Fibroblast of skin of back (primary cell): ENCODE results near the gene BBS5. TPM values are rescaled to one million over a fixed set of nuclear protein-coding genes. Genes with fewer than 3 reads are reported as not detected.
"Not testable (repeated sequence)": the region's sequence is repeated elsewhere in the genome, so short reads cannot be mapped to it uniquely, and the experiment has no call there.

ENCODE experiments used
- DNase-seq: peaks from one replicate; pipeline ENCODE4 v3.0.0-alpha.2; 2013
- polyA plus RNA-seq, 2 experiments: library from polyadenylated mRNA; unstranded; fragments of 120-200 nt; gene quantifications; one replicate each; pipeline ENCODE4 v1.2.1, GENCODE V29; 2013; ENCODE audit not compliant: insufficient read length in 2 of 2

Gene BBS5
- 3.6 TPM for polyA plus RNA-seq (2013, experiment 1 of 2; ENCODE audit: insufficient read length)
- polyA plus RNA-seq (2013, experiment 2 of 2; ENCODE audit: insufficient read length), result 2.9 TPM

DNA sequence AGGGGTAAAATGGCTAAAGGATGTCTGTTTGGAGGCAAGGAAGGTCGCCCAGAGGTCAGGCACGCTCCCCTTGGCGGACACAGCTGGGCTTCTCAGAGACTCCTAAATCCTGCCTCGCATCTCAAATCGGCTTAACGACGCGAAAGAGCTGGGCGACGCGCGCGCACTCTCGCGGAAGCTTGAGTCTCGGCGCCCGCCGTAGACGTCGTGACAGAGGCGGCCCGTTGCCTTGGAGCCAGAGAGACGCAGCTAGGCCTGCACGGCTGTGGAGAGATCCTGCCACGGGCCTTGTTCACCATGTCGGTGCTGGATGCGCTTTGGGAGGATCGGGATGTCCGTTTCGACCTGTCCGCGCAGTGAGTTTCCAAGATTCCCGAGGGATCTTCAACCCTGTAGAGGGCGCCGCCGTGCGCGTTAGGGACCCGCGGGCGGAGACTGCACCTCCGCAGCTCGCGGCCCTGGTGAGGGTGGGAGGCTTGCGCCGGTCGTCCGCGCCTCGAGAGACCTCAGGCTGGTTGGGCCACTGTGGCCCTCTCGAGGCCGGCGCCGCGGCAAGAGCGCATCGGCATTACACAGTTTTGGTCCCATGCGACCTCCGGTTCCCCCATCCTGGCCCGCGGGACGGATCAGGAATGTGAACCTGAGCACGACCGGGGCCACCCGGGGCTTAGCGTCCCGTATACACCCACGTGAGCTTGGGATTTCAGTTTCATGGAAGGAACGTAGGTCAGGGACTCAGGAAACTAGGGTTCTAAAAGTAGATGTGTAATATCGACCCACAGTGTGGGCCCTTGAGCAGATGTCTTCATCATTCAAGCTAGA lies at the start of gene BBS5:
BBS5 (plus strand) TSS at position 238 of the 822 bp plus-strand sequence; CDS start at position 298, 60 bp downstream.
- DNase-seq, result peak; percentile 85

DNA sequence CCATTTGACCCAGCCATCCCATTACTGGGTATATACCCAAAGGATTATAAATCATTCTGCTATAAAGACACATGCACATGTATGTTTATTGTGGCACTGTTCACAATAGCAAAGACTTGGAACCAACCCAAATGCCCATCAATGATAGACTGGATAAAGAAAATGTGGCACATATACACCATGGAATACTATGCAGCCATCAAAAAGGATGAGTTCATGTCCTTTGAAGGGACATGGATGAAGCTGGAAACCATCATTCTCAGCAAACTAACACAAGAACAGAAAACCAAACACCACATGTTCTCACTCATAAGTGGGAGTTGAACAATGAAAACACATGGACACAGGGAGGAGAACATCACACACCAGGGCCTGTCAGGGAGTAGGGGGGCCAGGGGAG lies 47.5 kb upstream of the BBS5 start:
- not testable (repeated sequence) for DNase-seq

DNA sequence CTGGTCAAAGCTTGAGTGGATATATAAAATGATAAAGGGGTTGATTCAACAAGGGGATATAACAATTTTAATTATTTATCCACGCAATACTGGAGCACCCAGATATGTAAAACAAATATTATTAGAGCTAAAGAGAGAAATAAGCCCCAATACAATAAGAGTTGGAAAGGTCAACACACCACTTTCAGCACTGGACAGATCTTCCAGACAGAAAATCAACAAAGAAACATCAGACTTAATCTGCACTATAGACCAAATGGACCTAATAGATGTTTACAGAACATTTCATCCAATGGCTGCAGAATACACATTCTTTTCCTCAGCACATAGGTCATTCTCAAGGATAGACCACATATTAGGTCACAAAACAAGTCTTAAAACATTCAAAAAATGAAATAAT lies 45.1 kb upstream of the BBS5 start:
- DNase-seq, result not testable (repeated sequence)

DNA sequence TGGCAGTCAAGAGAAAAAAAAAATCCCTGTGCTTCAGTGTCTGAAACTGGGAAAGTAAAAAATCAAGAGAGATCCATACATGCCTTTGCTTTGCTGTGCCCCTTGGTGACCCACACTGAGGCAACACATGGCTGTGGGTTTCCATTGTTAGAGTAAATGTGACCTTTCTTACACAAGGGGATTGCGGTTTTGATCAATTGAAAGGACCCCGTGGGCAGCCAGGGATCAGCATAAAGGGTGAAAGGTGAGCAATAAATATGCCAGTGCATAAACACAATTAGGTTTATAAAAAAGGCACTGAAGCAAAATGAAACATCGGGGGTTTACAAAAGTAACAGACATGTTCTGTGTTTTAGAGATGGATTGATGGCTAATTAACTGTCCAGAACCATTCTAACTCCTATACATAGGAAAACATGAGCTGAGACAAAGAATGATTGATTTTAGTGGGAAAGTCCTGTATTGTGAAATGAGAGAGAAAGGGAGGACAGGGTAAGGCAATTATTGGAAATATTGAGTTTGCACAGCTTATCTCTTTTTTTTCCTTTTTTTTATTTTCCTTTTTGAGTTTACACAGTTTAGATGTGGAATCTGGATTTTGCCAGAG lies 40.7 kb upstream of the BBS5 start:
- no peak for DNase-seq

DNA sequence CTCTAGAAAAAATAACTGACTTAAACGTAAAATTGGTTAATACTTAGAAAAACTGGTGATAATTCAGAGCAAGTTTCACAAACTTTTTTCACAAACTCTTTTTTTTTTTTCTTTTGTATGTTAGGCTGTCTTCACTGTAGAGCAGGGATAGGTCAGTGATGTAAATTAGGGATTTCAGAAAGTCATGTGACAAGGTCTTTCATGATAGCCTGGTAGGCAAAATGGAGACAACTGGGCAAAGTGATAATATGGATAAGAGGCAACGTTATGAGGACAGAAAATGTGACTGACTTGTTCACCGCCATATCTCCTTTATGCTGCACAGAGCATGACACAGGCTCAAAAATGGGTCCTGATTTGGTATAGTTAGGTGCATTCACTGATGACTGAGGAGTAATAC lies 39.4 kb upstream of the BBS5 start:
- DNase-seq, result no peak

DNA sequence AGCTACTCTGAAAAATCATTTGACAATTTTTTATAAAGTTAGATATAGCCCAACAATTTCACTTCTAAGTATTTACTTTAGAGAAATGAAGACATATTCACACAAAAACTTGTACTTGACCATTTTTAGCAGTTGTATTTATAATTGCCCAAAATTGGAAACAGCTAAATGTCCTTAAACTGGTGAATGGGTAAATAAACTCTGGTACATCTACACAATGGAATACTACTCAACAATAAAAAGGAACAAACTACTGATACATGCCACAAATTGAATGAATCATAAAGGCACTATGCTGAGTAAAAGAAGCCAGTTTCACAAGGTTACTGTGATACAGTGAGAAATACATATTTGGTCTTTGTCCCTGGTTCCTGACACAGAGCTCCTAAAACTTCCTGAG lies 32.8 kb upstream of the BBS5 start:
- no peak for DNase-seq

DNA sequence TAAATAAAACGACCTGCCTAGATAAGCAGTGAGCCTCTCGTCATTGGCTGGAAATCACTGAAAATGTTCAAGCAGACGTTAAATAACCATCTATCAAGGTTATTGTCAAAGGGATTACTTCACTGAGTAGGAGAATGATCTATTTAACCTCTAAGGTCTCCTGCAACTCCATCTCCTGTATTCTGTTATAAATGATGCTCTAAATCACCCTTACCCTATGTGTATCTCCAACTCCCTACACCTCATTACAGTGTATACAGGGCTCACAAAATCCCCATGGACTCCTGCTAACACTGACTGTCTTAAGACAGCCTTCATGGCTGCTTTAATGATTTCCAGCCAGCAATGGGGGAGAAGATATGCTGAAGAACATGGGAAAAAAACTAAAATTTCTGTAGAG lies 31.0 kb upstream of the BBS5 start:
- no peak for DNase-seq

DNA sequence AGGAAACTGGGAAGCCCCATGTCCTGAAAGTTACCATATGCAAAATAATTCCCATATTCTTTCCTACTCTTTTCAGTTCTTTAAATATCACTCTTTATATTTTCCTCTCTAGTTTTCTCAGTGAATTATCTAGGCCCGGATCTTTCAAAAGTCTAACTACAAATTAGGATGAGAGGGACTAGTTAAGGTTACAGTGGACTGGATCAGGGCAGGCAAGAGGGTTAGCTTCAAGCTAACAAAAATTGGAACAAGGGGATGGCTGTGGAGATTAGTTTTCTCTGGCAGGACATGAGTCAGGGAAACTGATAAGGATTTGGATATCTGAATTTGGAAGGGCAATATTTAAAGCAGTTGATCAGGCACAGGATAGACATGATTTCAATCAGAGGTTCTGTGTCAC lies 30.4 kb upstream of the BBS5 start:
- DNase-seq, result no peak

DNA sequence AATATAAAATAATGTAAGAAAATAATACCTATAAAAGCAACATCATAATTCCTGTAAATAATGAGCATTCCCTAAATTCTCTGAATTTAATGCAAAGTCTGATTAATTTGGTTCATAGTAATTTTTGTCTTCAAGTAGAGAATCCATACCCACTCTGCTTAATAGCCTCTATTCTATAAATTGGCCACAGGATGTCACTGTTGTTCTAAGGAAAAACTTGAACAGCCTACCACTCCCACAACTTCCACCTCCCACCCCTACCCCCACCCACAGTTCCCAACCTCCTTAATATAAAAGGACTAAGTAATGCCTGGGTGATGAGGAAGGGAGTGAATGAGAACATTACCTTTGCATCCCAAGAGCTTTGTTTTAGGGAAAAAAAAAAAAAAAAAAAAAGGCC lies 27.2 kb upstream of the BBS5 start:
- peak; percentile 46 for DNase-seq

DNA sequence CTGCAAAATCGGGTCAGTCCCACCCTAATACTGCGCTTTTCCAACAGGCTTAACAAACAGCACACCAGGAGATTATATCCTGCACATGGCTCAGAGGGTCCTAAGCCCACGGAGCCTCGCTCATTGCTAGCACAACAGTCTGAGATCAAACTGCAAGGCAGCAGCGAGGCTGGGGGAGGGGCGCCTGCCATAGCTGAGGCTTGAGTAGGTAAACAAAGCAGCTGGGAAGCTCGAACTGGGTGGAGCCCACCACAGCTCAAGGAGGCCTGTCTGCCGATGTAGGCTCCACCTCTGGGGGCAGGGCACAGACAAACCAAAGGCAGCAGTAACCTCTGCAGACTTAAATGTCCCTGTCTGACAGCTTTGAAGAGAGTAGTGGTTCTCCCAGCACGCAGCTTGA lies 26.2 kb upstream of the BBS5 start:
- not testable (repeated sequence) for DNase-seq

DNA sequence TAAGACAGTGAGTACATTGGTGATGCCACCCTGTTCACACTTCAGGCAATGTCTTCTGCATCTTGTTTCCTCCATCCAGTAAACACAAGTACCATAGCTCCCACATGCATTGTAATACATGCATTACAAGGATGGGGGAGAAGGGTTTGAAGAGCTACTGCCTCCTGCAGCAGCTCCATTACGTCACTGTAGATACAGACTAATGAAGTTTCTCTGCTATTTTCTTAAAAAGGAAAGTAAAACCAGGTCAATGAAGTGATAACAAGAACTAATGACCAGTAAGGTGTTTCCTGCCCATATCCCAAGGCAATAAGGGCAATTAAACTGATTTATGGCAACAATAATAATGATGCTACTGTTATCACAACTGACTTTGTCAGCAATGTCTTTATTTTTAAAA lies 18.2 kb upstream of the BBS5 start:
- no peak for DNase-seq

DNA sequence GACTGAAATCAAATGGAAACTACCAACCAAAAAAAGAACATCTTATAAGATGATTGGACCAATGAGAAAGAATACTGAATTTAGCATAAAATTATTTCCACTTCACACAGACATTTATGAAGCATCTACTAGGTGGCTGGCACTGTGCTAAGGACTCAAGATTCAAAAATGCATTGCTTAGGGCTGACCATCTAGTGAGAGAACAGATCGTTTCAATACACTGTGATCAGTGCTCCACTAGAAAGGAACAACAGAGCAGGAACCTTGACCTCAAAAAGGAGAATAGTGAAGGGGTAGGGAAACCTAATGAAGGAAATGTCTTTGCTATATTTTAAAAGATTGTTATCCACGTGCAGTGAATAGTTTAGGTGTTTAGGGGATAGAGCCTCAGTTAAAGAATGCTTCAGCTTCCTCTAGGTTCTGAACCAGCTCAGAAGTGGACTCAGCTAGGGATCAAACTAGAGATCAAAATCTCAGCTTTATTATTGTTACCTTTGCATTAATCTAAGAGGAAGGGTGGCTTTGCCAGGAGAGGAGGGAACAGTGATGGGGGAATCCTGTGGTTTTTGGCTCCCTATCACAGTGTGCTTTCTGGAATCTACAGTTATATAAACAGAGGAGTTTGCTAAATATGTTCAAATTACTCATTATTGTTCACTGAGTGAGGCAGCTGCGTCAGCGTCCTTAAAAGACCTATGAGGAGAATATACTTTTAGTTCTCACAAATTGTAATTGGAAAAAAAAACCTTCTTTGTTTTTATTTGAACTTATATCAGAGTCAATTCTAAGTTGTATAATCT lies 16.2 kb upstream of the BBS5 start:
- peak; percentile 61 for DNase-seq

DNA sequence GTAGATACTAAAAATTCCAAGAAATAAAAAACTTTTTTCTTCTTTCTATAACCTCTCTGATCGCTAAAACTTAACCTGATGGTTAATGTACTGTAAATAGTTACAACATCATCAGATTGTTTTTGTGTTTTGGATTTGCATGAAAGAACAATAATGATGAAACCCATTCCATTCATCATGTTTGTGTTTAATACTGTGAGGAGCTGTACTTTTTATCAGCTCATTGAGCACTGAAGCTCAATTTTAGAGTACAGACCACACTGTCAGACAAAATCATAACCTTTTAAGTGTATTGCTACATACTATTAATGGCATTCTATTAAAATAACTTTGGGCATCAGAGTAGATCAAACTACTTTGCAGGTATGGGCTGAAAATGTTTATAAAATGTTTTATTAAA lies 14.8 kb upstream of the BBS5 start:
- DNase-seq, result no peak

DNA sequence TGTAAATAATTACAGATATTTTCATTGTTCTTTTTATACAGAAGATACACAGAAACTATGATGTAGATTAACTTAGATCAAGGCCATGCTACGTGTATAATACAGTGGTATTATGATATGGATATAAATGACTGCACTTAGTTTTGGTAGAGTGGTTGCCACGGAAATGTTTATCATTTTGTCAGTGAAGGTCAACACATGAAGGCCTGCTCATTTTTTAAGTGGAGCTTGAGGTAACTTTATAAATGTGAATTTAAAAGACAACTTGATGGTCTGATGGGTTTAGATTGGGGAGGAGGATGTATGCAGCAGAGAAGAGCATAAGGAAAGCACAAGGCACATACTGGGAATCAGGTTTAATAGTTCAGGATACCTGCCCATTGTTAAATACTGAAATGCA lies 14.4 kb upstream of the BBS5 start:
- DNase-seq, result no peak

DNA sequence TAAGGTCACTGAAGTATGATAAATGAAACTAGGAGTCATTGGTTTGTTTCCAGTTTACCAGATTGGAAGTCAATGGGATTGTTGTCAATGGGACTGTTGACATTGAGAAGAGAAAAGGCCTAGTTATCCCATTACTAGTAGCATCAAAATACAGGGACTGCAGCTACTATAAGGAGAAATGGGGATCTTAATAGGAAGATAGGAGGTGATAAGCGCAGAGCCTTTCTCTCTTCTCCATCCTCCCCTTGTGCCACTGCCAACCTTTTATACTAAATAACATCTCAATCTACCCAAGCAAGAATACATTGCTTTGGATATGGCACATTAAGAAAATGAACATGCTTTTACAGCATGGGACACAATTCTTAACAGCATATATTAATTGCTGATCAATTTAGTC lies 10.5 kb upstream of the BBS5 start:
- no peak for DNase-seq

DNA sequence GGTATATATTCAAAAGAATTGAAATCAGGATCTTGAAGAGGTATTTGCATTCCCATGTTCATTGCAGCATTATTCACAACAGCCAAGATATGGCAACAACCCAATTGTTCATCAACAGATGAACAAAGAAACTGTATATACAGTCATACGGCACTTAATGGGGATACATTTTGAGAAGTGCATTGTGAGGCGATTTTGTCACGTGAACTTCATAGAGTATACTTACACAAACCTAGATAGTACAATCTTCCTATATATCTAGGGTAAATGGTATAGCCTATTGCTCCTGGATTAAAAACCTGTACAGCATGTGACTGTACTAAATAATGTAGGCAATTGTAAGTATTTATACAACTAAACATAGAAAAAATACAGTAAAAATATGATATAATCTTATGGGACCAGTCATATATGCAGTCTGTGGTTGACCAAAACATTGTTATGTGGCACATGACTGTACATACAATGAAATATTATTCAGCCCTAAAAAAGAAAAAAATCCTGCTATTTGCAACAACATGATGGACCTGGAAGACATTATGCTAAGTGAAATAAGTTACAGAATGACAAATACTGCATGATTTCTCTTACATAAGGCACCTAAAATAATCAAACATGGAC lies 9.2 kb upstream of the BBS5 start:
- no peak for DNase-seq

DNA sequence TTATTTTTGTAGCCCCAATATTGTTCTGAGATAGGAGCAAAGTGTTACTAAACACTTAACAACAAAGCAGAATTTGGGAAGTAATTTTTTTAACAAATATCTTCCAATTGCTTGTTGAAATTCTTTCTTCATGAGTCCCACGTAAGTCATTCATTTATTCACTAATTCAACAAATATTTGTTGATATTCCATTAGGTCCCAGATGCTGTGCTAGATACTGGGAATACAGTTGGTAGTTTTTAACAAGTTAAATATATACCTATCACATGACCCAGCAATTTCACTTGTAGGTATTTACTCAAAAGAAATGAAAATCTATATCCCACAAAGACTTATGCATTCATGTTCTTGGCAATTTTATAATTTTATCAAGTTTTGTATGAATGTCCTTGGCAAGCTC lies 7.0 kb upstream of the BBS5 start:
- no peak for DNase-seq

DNA sequence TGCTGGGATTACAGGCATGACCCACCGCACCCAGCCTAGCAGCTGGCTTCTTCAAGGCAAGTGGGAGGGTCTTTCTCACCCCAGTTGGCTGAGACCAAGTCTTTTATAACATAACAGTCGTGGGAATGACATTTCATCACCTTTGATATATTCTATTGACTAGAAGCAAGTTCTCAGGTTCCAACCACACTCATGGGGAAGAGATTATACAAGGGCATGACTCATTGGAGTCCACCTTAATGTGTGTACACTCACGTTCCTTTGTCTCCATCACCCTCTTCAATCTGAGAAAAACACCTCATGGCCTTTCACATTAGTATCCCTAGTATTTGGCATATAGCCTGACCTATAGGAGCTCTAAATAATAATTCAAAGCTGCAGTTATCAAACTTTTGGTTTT lies 2.8 kb upstream of the BBS5 start:
- DNase-seq, result no peak

DNA sequence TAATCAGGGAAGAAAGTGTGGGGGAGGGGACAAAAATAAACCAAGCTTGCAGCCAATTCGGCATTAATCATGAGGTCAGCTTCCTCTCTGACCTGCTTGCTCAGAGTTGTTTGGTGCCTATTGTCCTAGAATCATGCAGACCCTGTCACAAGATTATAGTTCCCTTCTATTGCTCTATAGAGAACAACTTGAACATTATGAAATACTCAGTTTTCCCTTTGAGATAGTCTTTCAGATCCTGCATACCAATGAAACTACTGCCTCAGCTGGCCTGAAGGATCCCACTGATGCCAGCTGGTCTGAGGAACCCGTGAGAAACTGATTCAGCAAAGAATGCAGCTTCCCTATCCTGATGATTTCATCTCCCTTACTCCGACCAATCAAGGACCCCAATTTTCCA lies 955 bp upstream of the BBS5 start:
- DNase-seq, result no peak

DNA sequence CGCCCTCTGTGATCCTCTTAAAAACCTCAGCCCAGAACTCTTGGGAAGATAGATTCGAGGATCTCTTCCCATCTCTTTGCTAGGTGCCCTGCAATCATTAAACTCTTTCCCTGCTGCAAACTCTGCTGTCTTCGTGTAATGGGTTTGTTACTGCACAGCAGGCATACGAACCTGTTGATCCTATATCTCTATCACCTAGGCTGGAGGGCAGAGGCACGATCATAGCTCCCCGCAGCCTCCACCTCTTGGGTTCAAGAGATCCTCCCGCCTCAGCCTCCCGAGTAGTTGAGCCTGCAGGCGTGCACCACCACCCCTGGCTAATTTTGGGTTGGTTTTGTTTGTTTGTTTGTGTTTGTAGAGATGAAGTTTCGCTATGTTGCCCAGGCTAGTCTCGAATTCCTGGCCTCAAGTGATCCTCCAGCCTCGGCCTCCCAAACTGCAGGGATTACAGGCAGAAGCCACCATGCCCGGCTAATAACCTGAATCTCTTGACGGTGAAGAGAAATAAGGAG lies 493 bp upstream of the BBS5 start:
- DNase-seq, result no peak

DNA sequence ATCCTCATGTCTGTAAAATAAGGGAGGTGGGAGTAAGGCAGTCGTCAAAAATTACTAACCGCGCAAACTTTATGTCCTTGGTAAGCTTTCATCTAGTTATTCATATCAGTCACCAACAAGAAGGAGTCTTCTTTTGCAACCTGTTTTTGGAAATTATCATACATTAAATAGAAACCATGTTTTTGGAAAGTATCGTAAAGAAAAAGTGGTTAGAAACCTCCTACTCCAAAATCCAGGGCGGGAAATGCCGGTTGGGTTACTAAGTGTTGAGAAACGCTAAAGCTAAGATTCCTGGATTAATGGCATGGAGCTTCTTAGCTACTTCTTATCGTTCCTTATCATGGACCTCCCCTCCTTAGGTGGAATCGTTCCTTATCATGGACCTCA lies 778 bp downstream of the BBS5 start:
- DNase-seq, result peak; percentile 6

DNA sequence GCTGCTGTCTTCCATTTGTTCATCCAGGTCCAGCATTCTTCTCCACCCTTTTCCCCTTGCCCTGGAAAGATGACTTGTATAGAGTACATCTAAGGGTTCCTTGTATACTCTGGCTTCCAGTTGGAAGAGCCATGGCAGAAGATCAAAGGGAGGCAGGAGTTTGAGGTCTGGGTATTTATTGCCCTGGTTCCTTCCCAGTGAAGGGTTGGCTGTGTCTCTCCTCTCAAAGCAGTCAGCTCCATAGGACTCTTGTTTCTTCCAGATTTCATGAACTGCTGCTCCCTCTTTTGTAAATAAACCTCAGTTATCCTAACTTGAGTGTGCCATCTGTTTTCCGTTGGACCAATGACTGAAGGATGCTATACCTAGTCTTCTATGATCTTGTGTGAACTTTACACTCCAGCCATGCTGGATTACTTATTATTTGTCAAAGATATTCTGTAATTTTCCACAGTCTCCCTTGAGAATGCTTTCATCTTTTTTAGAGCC lies 6.4 kb downstream of the BBS5 start:
- DNase-seq, result no peak

DNA sequence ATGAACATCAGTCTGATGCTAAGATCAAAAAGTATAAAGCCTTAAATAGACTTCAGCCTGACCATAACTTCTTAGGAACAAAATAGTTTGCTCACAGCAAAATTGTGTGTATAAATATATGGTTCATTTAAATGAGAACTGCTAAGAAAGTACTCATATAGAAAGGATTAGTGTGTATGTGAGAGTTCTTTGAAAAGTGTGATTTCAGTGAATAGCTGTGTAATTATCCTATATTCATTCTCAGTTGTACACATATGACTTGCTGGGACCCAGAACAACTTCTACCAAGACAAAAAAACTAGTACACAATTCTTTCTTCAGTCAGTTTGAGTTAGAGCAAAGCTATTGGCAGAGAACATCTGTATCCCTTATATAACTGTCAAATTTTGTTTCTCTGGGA lies 7.2 kb downstream of the BBS5 start:
- no peak for DNase-seq
